ENCODE results near the gene RNF111.

Gene RNF111

GRCh38 chr15:59096429-59096828, 109.0 kb downstream of the RNF111 start:
- TF ChIP-seq EZH2 (IDR thresholded peaks at IDR 0.05), result no peak
- no peaks in the 10 kb centered on the region for H3K9me3 ChIP-seq (ENCODE audit: low read depth, low read length)
- no peak overlapping the region for H3K9ac ChIP-seq (ENCODE audit: insufficient read length)
- H3K4me3 ChIP-seq, result no peak overlapping the region
- H3K27ac ChIP-seq, result no peak overlapping the region
- DNase-seq (ENCODE audit: low read depth, low spot score), result no peak
- peaks cover 52% of the 10 kb centered on the region for H3K36me3 ChIP-seq (ENCODE audit: insufficient read depth, low read length)

- DNase-seq (ENCODE audit: low read depth, low spot score), result no peak
- H3K9ac ChIP-seq (ENCODE audit: insufficient read length), result no peak overlapping the region
- peaks cover 26% of the 10 kb centered on the region for H3K36me3 ChIP-seq (ENCODE audit: insufficient read depth, low read length)
- no peak overlapping the region for H3K27ac ChIP-seq
- no peaks in the 10 kb centered on the region for H3K9me3 ChIP-seq (ENCODE audit: low read depth, low read length)
- no peak for TF ChIP-seq EZH2 (IDR thresholded peaks at IDR 0.05)
- H3K4me3 ChIP-seq, result no peak overlapping the region
Measured at GRCh38 chr15:59099162-59099685, 111.8 kb downstream of the RNF111 start.

GRCh38 chr15:59104602-59104911, 117.1 kb downstream of the RNF111 start:
- peak overlapping the region; percentile 48 for H3K9ac ChIP-seq (ENCODE audit: insufficient read length)
- H3K27ac ChIP-seq, result peak overlapping the region; percentile 75
- H3K9me3 ChIP-seq (ENCODE audit: low read depth, low read length), result no peaks in the 10 kb centered on the region
- no peak for TF ChIP-seq FOXP2 (optimal IDR thresholded peaks at IDR 0.05; ENCODE audit: control extremely low read depth, extremely low read length, insufficient read depth)
- peak overlapping the region; percentile 90 for H3K4me3 ChIP-seq
- peaks cover 27% of the 10 kb centered on the region for H3K36me3 ChIP-seq (ENCODE audit: insufficient read depth, low read length)
- no peak for DNase-seq (ENCODE audit: low read depth, low spot score)

- peak within 1 kb of the TSS; percentile 91 for H3K9ac ChIP-seq (ENCODE audit: insufficient read length)
- peak; percentile 73 for DNase-seq (ENCODE audit: low read depth, low spot score)
- H3K9me3 ChIP-seq (ENCODE audit: low read depth, low read length), result no peaks in the 10 kb centered on the region
- H3K36me3 ChIP-seq (ENCODE audit: insufficient read depth, low read length), result peaks cover 31% of the 10 kb centered on the region
- TF ChIP-seq FOXP2 (optimal IDR thresholded peaks at IDR 0.05; ENCODE audit: control extremely low read depth, extremely low read length, insufficient read depth) (no peak), POLR2AphosphoS5 (IDR thresholded peaks at IDR 0.05; ENCODE audit: borderline replicate concordance, low read depth, low read length) (peak; percentile 92; the same call in 1 of the 2 replicates), EZH2 (IDR thresholded peaks at IDR 0.05) (no peak)
- H3K27ac ChIP-seq, result peak within 1 kb of the TSS; percentile 84
- H3K4me3 ChIP-seq, result peak within 1 kb of the TSS; percentile 90
Measured at GRCh38 chr15:59104912-59105732, 117.7 kb downstream of the RNF111 start, which contains the start of gene CCNB2. Gene CCNB2 (plus strand): TSS chr15:59105146. CDS start chr15:59105269, 123 bp downstream.

GRCh38 chr15:59105854-59106253, 118.4 kb downstream of the RNF111 start:
- Histone ChIP-seq H3K27ac (peak overlapping the region; percentile 84; the same call in 1 of the 2 replicates), H3K9ac (ENCODE audit: insufficient read length) (peak overlapping the region; percentile 91), H3K9me3 (ENCODE audit: low read depth, low read length) (no peaks in the 10 kb centered on the region), H3K36me3 (ENCODE audit: insufficient read depth, low read length) (peaks cover 39% of the 10 kb centered on the region), H3K4me3 (peak overlapping the region; percentile 90)
- TF ChIP-seq FOXP2 (optimal IDR thresholded peaks at IDR 0.05; ENCODE audit: control extremely low read depth, extremely low read length, insufficient read depth) (no peak), POLR2AphosphoS5 (IDR thresholded peaks at IDR 0.05; ENCODE audit: borderline replicate concordance, low read depth, low read length) (no peak), EZH2 (IDR thresholded peaks at IDR 0.05) (no peak)
- DNase-seq (ENCODE audit: low read depth, low spot score), result no peak

- Histone ChIP-seq H3K9me3 (ENCODE audit: low read depth, low read length) (no peaks in the 10 kb centered on the region), H3K4me3 (no peak overlapping the region), H3K27ac (no peak overlapping the region), H3K36me3 (ENCODE audit: insufficient read depth, low read length) (peaks cover 82% of the 10 kb centered on the region), H3K9ac (ENCODE audit: insufficient read length) (no peak overlapping the region)
- DNase-seq (ENCODE audit: low read depth, low spot score), result no peak
- TF ChIP-seq POLR2AphosphoS5 (IDR thresholded peaks at IDR 0.05; ENCODE audit: borderline replicate concordance, low read depth, low read length) (no peak), EZH2 (IDR thresholded peaks at IDR 0.05) (no peak), FOXP2 (optimal IDR thresholded peaks at IDR 0.05; ENCODE audit: control extremely low read depth, extremely low read length, insufficient read depth) (no peak)
Measured at GRCh38 chr15:59111251-59111650, 123.8 kb downstream of the RNF111 start.

GRCh38 chr15:59115047-59115446, 127.6 kb downstream of the RNF111 start:
- Histone ChIP-seq H3K9me3 (ENCODE audit: low read depth, low read length) (no peaks in the 10 kb centered on the region), H3K4me3 (no peak overlapping the region), H3K9ac (ENCODE audit: insufficient read length) (no peak overlapping the region), H3K36me3 (ENCODE audit: insufficient read depth, low read length) (peaks cover 87% of the 10 kb centered on the region), H3K27ac (no peak overlapping the region)
- no peak for TF ChIP-seq FOXP2 (optimal IDR thresholded peaks at IDR 0.05; ENCODE audit: control extremely low read depth, extremely low read length, insufficient read depth)
- TF ChIP-seq POLR2AphosphoS5 (IDR thresholded peaks at IDR 0.05; ENCODE audit: borderline replicate concordance, low read depth, low read length), result no peak
- no peak for TF ChIP-seq EZH2 (IDR thresholded peaks at IDR 0.05)
- no peak for DNase-seq (ENCODE audit: low read depth, low spot score)

- DNase-seq (ENCODE audit: low read depth, low spot score), result no peak
- H3K9ac ChIP-seq (ENCODE audit: insufficient read length), result no peak overlapping the region
- no peak overlapping the region for H3K4me3 ChIP-seq
- no peaks in the 10 kb centered on the region for H3K9me3 ChIP-seq (ENCODE audit: low read depth, low read length)
- H3K36me3 ChIP-seq (ENCODE audit: insufficient read depth, low read length), result peaks cover 87% of the 10 kb centered on the region
- no peak overlapping the region for H3K27ac ChIP-seq
- TF ChIP-seq EZH2 (IDR thresholded peaks at IDR 0.05) (no peak), FOXP2 (optimal IDR thresholded peaks at IDR 0.05; ENCODE audit: control extremely low read depth, extremely low read length, insufficient read depth) (no peak), POLR2AphosphoS5 (IDR thresholded peaks at IDR 0.05; ENCODE audit: borderline replicate concordance, low read depth, low read length) (no peak)
Measured at GRCh38 chr15:59116141-59116540, 128.7 kb downstream of the RNF111 start.

GRCh38 chr15:59116771-59117170, 129.3 kb downstream of the RNF111 start:
- TF ChIP-seq POLR2AphosphoS5 (IDR thresholded peaks at IDR 0.05; ENCODE audit: borderline replicate concordance, low read depth, low read length) (no peak), EZH2 (IDR thresholded peaks at IDR 0.05) (no peak), FOXP2 (optimal IDR thresholded peaks at IDR 0.05; ENCODE audit: control extremely low read depth, extremely low read length, insufficient read depth) (no peak)
- H3K4me3 ChIP-seq, result no peak overlapping the region

More at GRCh38 chr15:59116771-59117170, 129.3 kb downstream of the RNF111 start:
- H3K27ac ChIP-seq, result no peak overlapping the region
- no peak overlapping the region for H3K9ac ChIP-seq (ENCODE audit: insufficient read length)
- no peaks in the 10 kb centered on the region for H3K9me3 ChIP-seq (ENCODE audit: low read depth, low read length)
- peaks cover 85% of the 10 kb centered on the region for H3K36me3 ChIP-seq (ENCODE audit: insufficient read depth, low read length)
- no peak for DNase-seq (ENCODE audit: low read depth, low spot score)
